ENCODE results near the gene PNCK. TPM values are rescaled to one million over a fixed set of nuclear protein-coding genes. Genes with fewer than 3 reads are reported as not detected.
A peak's percentile ranks its signal among the peaks of the same experiment; 100 is the strongest.

The PNCK gene
- total and polyA plus RNA-seq, 2 experiments from 2014 or later: 3.5 to 11.9 TPM

GRCh38 chrX:153688911-153689590 lies 15.4 kb upstream of the PNCK start:
- Histone ChIP-seq H3F3A (replicated peaks; ENCODE audit: low read depth) (no peaks in the 10 kb centered on the region), H3K4me2 (peak overlapping the region; percentile 66; the same call in 1 of the 2 replicates), H3K79me2 (replicated peaks; ENCODE audit: insufficient read depth) (no peaks in the 10 kb centered on the region), H2AFZ (no peak overlapping the region), H3K36me3 (ENCODE audit: insufficient read depth) (no peaks in the 10 kb centered on the region), H3K27me3 (ENCODE audit: insufficient read depth) (no peaks in the 10 kb centered on the region), H3K27ac (ENCODE audit: low read depth) (no peak overlapping the region), H3K4me3 (peak overlapping the region; percentile 48), H3K9me2 (ENCODE audit: insufficient read depth) (no peaks in the 10 kb centered on the region), H4K20me1 (replicated peaks; ENCODE audit: insufficient read depth) (no peaks in the 10 kb centered on the region), H3K4me1 (ENCODE audit: insufficient read depth) (no peaks in the 10 kb centered on the region; the same call in 1 of the 2 replicates)
- Mint-ChIP-seq H3K9me3 (peaks cover under 1% of the 10 kb centered on the region; the same call in 1 of the 3 replicates), H3K36me3 (ENCODE audit: low read depth) (peaks cover 6% of the 10 kb centered on the region; the same call in 2 of the 3 replicates), H3K27me3 (ENCODE audit: insufficient read depth, low read depth, poor library complexity) (peaks cover 4% of the 10 kb centered on the region), H3K27ac (no peak overlapping the region), H3K4me1 (peaks cover 13% of the 10 kb centered on the region), H3K4me3 (peak overlapping the region; percentile 66)
- DNase-seq (ENCODE audit: low spot score): no peak
- ATAC-seq: peak; percentile 2; the same call in 1 of the 3 replicates
- TF ChIP-seq CREB1 (CRISPR knock-in tag; IDR thresholded peaks at IDR 0.05; ENCODE audit: low read depth) (no peak), STAT1 (IDR thresholded peaks at IDR 0.05; ENCODE audit: unreplicated experiment) (no peak), EZH2 (IDR thresholded peaks at IDR 0.05; ENCODE audit: low read depth, unreplicated experiment) (no peak), REST (IDR thresholded peaks at IDR 0.05; ENCODE audit: unreplicated experiment) (no peak), CTCF (conservative IDR thresholded peaks at IDR 0.05; ENCODE audit: low read depth in 2 of 2) (no peak), JUNB (IDR thresholded peaks at IDR 0.05; ENCODE audit: unreplicated experiment) (no peak), ETS1 (IDR thresholded peaks at IDR 0.05) (no peak), ZNF331 (CRISPR knock-in tag; IDR thresholded peaks at IDR 0.05; ENCODE audit: low read depth) (no peak), EZH2phosphoT487 (IDR thresholded peaks at IDR 0.05; ENCODE audit: unreplicated experiment) (no peak)

All from GM23338 (cell line).